Mesendoderm (in vitro differentiated cells): ENCODE data around the gene MBD5.
A peak's percentile ranks its signal among the peaks of the same experiment; 100 is the strongest.

Experiments
- DNase-seq: peaks from one replicate; pipeline ENCODE4 v3.0.0; 2013
- H2AK5ac ChIP-seq: 2 replicates; pipeline ENCODE4 v1.6.1; 2013; ENCODE audit warnings: low read length, inconsistent platforms
- H2BK120ac ChIP-seq: 2 replicates; pipeline ENCODE4 v1.6.1; 2013; ENCODE audit warnings: low read depth, mild to moderate bottlenecking, low read length, moderate library complexity, mixed read lengths
- H2BK15ac ChIP-seq: replicated peaks from 2 replicates; pipeline ENCODE4 v1.6.1; 2013; ENCODE audit warnings: low read depth, mild to moderate bottlenecking, moderate library complexity
- H2BK5ac ChIP-seq: 2 replicates; pipeline ENCODE4 v1.6.1; 2013; ENCODE audit warnings: low read length, inconsistent platforms
- H3K18ac ChIP-seq: 2 replicates; pipeline ENCODE4 v1.6.1; 2013; ENCODE audit warnings: mild to moderate bottlenecking, low read length, mixed read lengths
- H3K23ac ChIP-seq: one replicate; pipeline ENCODE4 v1.6.1; 2013; ENCODE audit warnings: low read length
- H3K27ac ChIP-seq: 2 replicates; pipeline ENCODE4 v1.5.1; 2013; ENCODE audit warnings: low read depth, mild to moderate bottlenecking, inconsistent platforms, low read length, moderate library complexity
- H3K27me3 ChIP-seq: 2 replicates; pipeline ENCODE4 v1.6.1; 2013; ENCODE audit warnings: low read length, control low read depth, mild to moderate bottlenecking, inconsistent platforms; ENCODE audit not compliant: insufficient read depth, poor library complexity
- H3K36me3 ChIP-seq: 2 replicates; pipeline ENCODE4 v1.6.1; 2013; ENCODE audit warnings: low read length, inconsistent platforms; ENCODE audit not compliant: control insufficient read depth, insufficient read depth
- H3K4ac ChIP-seq: one replicate; pipeline ENCODE4 v1.6.1; 2013; ENCODE audit warnings: low read depth, mild to moderate bottlenecking, low read length, moderate library complexity
- H3K4me1 ChIP-seq: 2 replicates; pipeline ENCODE4 v1.6.1; 2013; ENCODE audit warnings: low read depth, low read length, inconsistent platforms; ENCODE audit not compliant: control insufficient read depth
- H3K4me2 ChIP-seq: 2 replicates; pipeline ENCODE4 v1.6.1; 2013; ENCODE audit warnings: low read length
- H3K4me3 ChIP-seq: 2 replicates; pipeline ENCODE4 v1.5.1; 2013; ENCODE audit warnings: mild to moderate bottlenecking, low read length
- H3K56ac ChIP-seq: one replicate; pipeline ENCODE4 v1.6.1; 2013; ENCODE audit warnings: low read length
- H3K79me1 ChIP-seq: 2 replicates; pipeline ENCODE4 v1.6.1; 2013; ENCODE audit warnings: low read length, inconsistent platforms
- H3K79me2 ChIP-seq: 2 replicates; pipeline ENCODE4 v1.6.1; 2013; ENCODE audit warnings: mild to moderate bottlenecking, low read length; ENCODE audit not compliant: control insufficient read depth, insufficient read depth
- H3K9ac ChIP-seq: 2 replicates; pipeline ENCODE4 v1.6.1; 2013; ENCODE audit warnings: low read length, inconsistent platforms
- H4K5ac ChIP-seq: one replicate; pipeline ENCODE4 v1.6.1; 2013; ENCODE audit warnings: low read length
- H4K8ac ChIP-seq: one replicate; pipeline ENCODE4 v1.6.1; 2013; ENCODE audit warnings: low read depth, mild to moderate bottlenecking, control low read depth, low read length, moderate library complexity
- WGBS: extraction: QIAGEN DNeasy Blood & Tissue Kit; methylation state at CpG from one replicate; pipeline ENCODE4 v1.1.7; 2013; ENCODE audit warnings: low lambda C conversion rate, missing lambda C conversion rate; ENCODE audit not compliant: insufficient coverage; ENCODE audit errors: extremely low coverage; 5-methylcytosine and 5-hydroxymethylcytosine counted together

MBD5 gene

DNA sequence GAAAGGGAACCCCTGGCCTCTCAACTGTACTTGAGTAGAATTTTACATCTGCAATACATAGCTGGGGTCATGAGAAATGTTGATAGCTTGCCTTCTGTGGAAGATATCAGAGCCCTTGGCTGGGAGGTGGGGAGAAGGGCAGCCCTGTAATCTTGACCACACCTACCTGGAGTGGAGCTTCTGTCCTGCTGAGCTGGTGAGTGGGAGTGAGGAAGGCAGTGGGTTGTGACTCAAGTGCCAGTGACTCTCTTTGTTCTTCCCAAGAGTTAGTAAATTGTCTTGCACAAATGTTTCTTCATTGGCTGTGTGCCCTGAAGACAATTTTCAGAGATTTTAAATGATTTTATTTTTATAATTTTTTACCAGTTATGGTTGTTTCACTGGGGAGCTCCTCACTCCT, 277.3 kb downstream of the MBD5 start:
- Histone ChIP-seq H2BK15ac (no peak overlapping the region), H3K4me3 (no peak overlapping the region), H3K23ac (no peak overlapping the region), H3K18ac (no peak overlapping the region), H3K4me1 (peaks cover 3% of the 10 kb centered on the region), H2BK5ac (no peak overlapping the region), H3K79me2 (no peaks in the 10 kb centered on the region), H3K4ac (no peak overlapping the region), H3K56ac (no peak overlapping the region), H3K4me2 (no peak overlapping the region), H4K5ac (no peak overlapping the region), H3K79me1 (no peaks in the 10 kb centered on the region), H3K27me3 (no peaks in the 10 kb centered on the region), H3K9ac (no peak overlapping the region), H3K27ac (no peak overlapping the region), H4K8ac (no peak overlapping the region), H3K36me3 (no peaks in the 10 kb centered on the region), H2AK5ac (no peak overlapping the region), H2BK120ac (no peak overlapping the region)
- no peak for DNase-seq

DNA sequence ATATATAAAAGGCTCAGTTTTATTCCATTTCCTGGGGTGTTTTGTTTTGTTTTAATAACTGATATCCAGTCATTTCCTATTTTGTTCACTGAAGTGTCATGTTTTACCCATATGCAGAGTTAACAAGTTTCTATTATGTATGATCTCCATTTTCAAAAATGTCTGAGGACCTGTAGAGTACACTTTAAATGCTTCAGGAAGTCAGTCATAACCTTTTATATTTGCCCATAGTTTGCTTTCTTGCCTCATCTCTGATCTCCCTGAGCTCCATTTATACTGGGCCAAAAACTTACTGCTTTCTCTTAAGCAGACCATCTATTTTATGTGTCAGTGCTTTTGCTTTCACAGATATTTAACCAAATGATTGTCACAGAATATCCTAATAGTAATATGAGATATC, 278.7 kb downstream of the MBD5 start:
- no peak overlapping the region for H4K8ac ChIP-seq
- no peak overlapping the region for H3K23ac ChIP-seq
- H3K36me3 ChIP-seq: no peaks in the 10 kb centered on the region
- no peaks in the 10 kb centered on the region for H3K27me3 ChIP-seq
- H2BK5ac ChIP-seq: no peak overlapping the region
- H2BK120ac ChIP-seq: no peak overlapping the region
- H3K79me2 ChIP-seq: no peaks in the 10 kb centered on the region
- H3K79me1 ChIP-seq: no peaks in the 10 kb centered on the region
- H3K4me3 ChIP-seq: no peak overlapping the region
- peaks cover 3% of the 10 kb centered on the region for H3K4me1 ChIP-seq
- no peak for DNase-seq
- H3K4me2 ChIP-seq: no peak overlapping the region
- H3K4ac ChIP-seq: no peak overlapping the region
- no peak overlapping the region for H2AK5ac ChIP-seq
- H2BK15ac ChIP-seq: no peak overlapping the region
- no peak overlapping the region for H4K5ac ChIP-seq
- no peak overlapping the region for H3K18ac ChIP-seq
- H3K56ac ChIP-seq: no peak overlapping the region
- no peak overlapping the region for H3K27ac ChIP-seq
- no peak overlapping the region for H3K9ac ChIP-seq

DNA sequence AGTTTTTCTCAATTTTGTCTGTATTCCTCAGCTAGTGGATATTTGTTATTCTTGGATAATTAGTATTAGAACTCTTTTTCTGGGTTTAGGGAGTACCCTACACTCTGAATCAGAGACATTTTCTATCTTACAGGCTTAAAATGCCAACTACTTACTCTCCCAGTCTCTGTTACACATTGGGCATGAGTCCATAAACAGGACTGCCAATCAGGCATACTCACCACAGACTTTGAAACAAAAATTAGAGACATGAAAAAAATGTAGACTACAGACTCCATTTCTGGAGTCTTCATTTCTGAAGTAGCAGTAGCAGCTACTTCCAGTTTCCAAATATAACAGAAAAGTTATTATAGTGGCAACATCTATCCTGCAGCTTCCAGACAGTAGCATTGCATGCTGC, 279.7 kb downstream of the MBD5 start:
- Histone ChIP-seq H3K23ac (no peak overlapping the region), H3K4ac (no peak overlapping the region), H2BK5ac (no peak overlapping the region), H3K4me2 (no peak overlapping the region), H2AK5ac (no peak overlapping the region), H4K8ac (no peak overlapping the region), H3K18ac (no peak overlapping the region), H3K79me1 (no peaks in the 10 kb centered on the region), H3K27ac (no peak overlapping the region), H2BK120ac (no peak overlapping the region), H3K56ac (no peak overlapping the region), H4K5ac (no peak overlapping the region), H3K9ac (no peak overlapping the region), H3K4me3 (no peak overlapping the region), H3K27me3 (no peaks in the 10 kb centered on the region), H2BK15ac (no peak overlapping the region), H3K79me2 (no peaks in the 10 kb centered on the region), H3K4me1 (peaks cover 3% of the 10 kb centered on the region), H3K36me3 (no peaks in the 10 kb centered on the region)
- DNase-seq: no peak

DNA sequence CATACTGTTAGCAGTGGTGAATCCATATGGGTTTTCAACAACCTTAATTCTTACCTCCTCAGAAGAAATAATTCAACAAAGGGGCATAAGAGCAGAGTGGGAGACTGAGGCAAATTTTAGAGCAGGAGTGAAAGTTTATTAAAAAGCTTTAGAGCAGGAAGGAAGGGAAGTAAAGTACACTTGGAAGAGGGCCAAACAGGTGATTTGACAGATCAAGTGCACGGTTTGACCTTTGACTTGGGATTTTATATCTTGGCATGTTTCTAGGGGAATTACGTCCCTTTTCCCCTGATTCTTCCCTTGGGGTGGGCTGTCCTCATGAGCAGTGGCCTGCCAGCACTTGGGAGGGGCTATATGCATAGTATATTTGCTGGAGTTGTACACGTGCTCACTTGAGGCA, 280.5 kb downstream of the MBD5 start:
- Histone ChIP-seq H3K79me2 (no peaks in the 10 kb centered on the region), H4K5ac (no peak overlapping the region), H3K27ac (no peak overlapping the region), H3K4ac (no peak overlapping the region), H2AK5ac (no peak overlapping the region), H3K23ac (no peak overlapping the region), H4K8ac (no peak overlapping the region), H3K4me2 (no peak overlapping the region), H3K56ac (no peak overlapping the region), H3K9ac (no peak overlapping the region), H3K27me3 (no peaks in the 10 kb centered on the region), H3K18ac (no peak overlapping the region), H2BK15ac (no peak overlapping the region), H3K4me1 (peaks cover 3% of the 10 kb centered on the region), H2BK5ac (no peak overlapping the region), H3K36me3 (no peaks in the 10 kb centered on the region), H2BK120ac (no peak overlapping the region), H3K79me1 (no peaks in the 10 kb centered on the region), H3K4me3 (no peak overlapping the region)
- no CpG with 5 or more reads among the region's 3 CpGs for WGBS
- DNase-seq: no peak

DNA sequence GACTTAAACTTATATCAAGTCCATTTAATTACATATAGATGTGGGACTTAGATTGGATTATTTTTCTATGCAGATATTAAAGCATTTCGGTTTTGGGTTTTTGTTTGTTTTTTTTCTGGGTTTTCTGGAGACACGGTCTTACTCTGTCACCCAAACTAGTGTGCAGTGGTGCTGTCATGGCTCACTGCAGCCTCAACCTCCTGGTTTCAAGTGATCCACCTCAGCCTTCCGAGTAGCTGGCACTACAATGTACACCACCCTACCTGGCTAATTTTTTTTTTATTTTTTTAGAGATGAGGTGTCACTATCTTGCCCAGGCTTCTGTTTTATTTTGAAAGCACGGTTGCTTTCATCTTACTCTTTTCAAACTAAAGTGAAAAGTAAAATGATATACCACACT, 281.6 kb downstream of the MBD5 start:
- Histone ChIP-seq H2BK15ac (no peak overlapping the region), H3K4me3 (no peak overlapping the region), H4K8ac (no peak overlapping the region), H2BK5ac (no peak overlapping the region), H3K79me2 (no peaks in the 10 kb centered on the region), H3K27me3 (no peaks in the 10 kb centered on the region), H3K56ac (no peak overlapping the region), H3K79me1 (no peaks in the 10 kb centered on the region), H3K4me2 (no peak overlapping the region), H4K5ac (no peak overlapping the region), H3K27ac (no peak overlapping the region), H2BK120ac (no peak overlapping the region), H3K23ac (no peak overlapping the region), H3K9ac (no peak overlapping the region), H3K18ac (no peak overlapping the region), H3K4me1 (peaks cover 2% of the 10 kb centered on the region), H3K36me3 (no peaks in the 10 kb centered on the region), H3K4ac (no peak overlapping the region), H2AK5ac (no peak overlapping the region)
- no CpG with 5 or more reads among the region's 4 CpGs for WGBS
- no peak for DNase-seq

DNA sequence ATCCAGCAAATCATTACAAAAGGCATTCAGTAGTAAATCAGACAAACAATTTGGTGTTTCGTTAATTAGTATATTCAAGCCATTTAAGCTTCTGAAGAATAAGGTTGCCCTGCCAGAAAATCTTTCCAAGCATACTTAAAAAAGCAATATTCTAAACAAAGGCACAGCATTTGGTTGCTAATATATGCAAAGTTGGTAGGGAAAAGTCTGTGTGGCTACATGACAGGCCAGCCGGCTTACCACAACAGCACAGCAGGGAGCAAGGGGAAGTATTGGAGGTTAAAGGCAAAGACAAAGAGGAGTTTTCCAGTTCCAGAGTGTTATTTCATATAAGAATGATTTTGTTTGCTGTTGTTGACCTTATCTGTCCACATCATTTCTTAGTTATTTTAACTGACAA, 282.3 kb downstream of the MBD5 start:
- H3K4ac ChIP-seq: no peak overlapping the region
- no peaks in the 10 kb centered on the region for H3K79me2 ChIP-seq
- H2BK5ac ChIP-seq: no peak overlapping the region
- no peak overlapping the region for H3K4me3 ChIP-seq
- H3K27ac ChIP-seq: no peak overlapping the region
- no peaks in the 10 kb centered on the region for H3K27me3 ChIP-seq
- H4K5ac ChIP-seq: no peak overlapping the region
- H4K8ac ChIP-seq: no peak overlapping the region
- H3K23ac ChIP-seq: no peak overlapping the region
- H2BK15ac ChIP-seq: no peak overlapping the region
- no peak overlapping the region for H2AK5ac ChIP-seq
- H3K4me1 ChIP-seq: no peaks in the 10 kb centered on the region
- no peak overlapping the region for H3K9ac ChIP-seq
- no peak overlapping the region for H3K56ac ChIP-seq
- WGBS: no CpG with 5 or more reads among the region's 2 CpGs
- no peak overlapping the region for H3K4me2 ChIP-seq
- H2BK120ac ChIP-seq: no peak overlapping the region
- H3K79me1 ChIP-seq: no peaks in the 10 kb centered on the region
- no peak overlapping the region for H3K18ac ChIP-seq
- DNase-seq: peak; percentile 60
- H3K36me3 ChIP-seq: no peaks in the 10 kb centered on the region
